WTC11 (cell line): Measurements from ENCODE around the gene ANTKMT. TPM values are rescaled to one million over a fixed set of nuclear protein-coding genes. Genes with fewer than 3 reads are reported as not detected.
A peak's percentile ranks its signal among the peaks of the same experiment; 100 is the strongest.

Experiments
- ATAC-seq: fragments of 200-7000 bp; cut with Tn5 transposase; 2 replicates; pipeline ENCODE4 v1.10.0; 2021; ENCODE audit warnings: mild to moderate bottlenecking, moderate library complexity
- CTCF ChIA-PET: fragments of 300-600 bp; sonication (Branson Sonifier 250); formaldehyde crosslinking; loops from one replicate; lab custom pipeline; 2021; ENCODE audit warnings: antibody characterized with exemption; lab: Charles Lee
- POLR2A ChIA-PET: fragments of 350-600 bp; sonication (Branson Sonifier 250); formaldehyde crosslinking; loops from one replicate; lab custom pipeline; 2021; ENCODE audit warnings: antibody characterized with exemption; lab: Charles Lee
- DNase-seq: peaks from one replicate; pipeline ENCODE4 v3.0.0; 2021; ENCODE audit warnings: low spot score
- H3K27ac Mint-ChIP-seq: 2 replicates; pipeline ENCODE4 v1.8.0; 2021; ENCODE audit warnings: mixed read lengths
- H3K27me3 Mint-ChIP-seq: 2 replicates; pipeline ENCODE4 v1.8.0; 2021; ENCODE audit warnings: low read depth, mild to moderate bottlenecking, moderate library complexity, mixed read lengths
- H3K36me3 Mint-ChIP-seq: 2 replicates; pipeline ENCODE4 v1.8.0; 2021; ENCODE audit warnings: mixed read lengths
- H3K4me1 Mint-ChIP-seq: 2 replicates; pipeline ENCODE4 v1.8.0; 2022; ENCODE audit warnings: mixed read lengths
- H3K4me3 Mint-ChIP-seq: 2 replicates; pipeline ENCODE4 v1.8.0; 2021; ENCODE audit warnings: mild to moderate bottlenecking, moderate library complexity, mixed read lengths
- H3K9me3 Mint-ChIP-seq: 2 replicates; pipeline ENCODE4 v1.8.0; 2021; ENCODE audit warnings: mixed read lengths
- AR ChIP-seq: fragments of 250-450 bp; sonication (Bioruptor Pico); IDR thresholded peaks from 2 replicates; pipeline ENCODE4 v1.9.0; 2021; ENCODE audit warnings: mild to moderate bottlenecking
- ATF2 ChIP-seq: sonication (generic); formaldehyde crosslinking; IDR thresholded peaks from 2 replicates; pipeline ENCODE4 v1.8.1; 2022; ENCODE audit warnings: low read depth, missing genetic modification reagents, borderline replicate concordance
- CTCF ChIP-seq: fragments of 200-600 bp; IDR thresholded peaks from 2 replicates; pipeline ENCODE4 v1.8.0; 2022; ENCODE audit warnings: antibody characterized with exemption
- E2F1 ChIP-seq: sonication (generic); formaldehyde crosslinking; IDR thresholded peaks from 2 replicates; pipeline ENCODE4 v1.8.0; 2022; ENCODE audit warnings: mild to moderate bottlenecking, missing genetic modification reagents
- E2F4 ChIP-seq: sonication (generic); formaldehyde crosslinking; IDR thresholded peaks from 2 replicates; pipeline ENCODE4 v1.8.1; 2022; ENCODE audit warnings: low read depth, mild to moderate bottlenecking, moderate library complexity, missing genetic modification reagents, borderline replicate concordance
- E2F5 ChIP-seq: sonication (generic); formaldehyde crosslinking; IDR thresholded peaks from 2 replicates; pipeline ENCODE4 v1.8.1; 2022; ENCODE audit warnings: mild to moderate bottlenecking, moderate library complexity, missing genetic modification reagents
- ELF4 ChIP-seq: sonication (generic); formaldehyde crosslinking; IDR thresholded peaks from 2 replicates; pipeline ENCODE4 v1.8.1; 2022; ENCODE audit warnings: low read depth, mild to moderate bottlenecking, moderate library complexity, missing genetic modification reagents
- ERG ChIP-seq: fragments of 250-450 bp; sonication (Bioruptor Pico); IDR thresholded peaks from 2 replicates; pipeline ENCODE4 v1.8.0; 2021; ENCODE audit warnings: mild to moderate bottlenecking
- FOXK1 ChIP-seq: sonication (generic); formaldehyde crosslinking; IDR thresholded peaks from 2 replicates; pipeline ENCODE4 v1.8.0; 2022; ENCODE audit warnings: mild to moderate bottlenecking, moderate library complexity, missing genetic modification reagents
- FOXP1 ChIP-seq: sonication (generic); formaldehyde crosslinking; IDR thresholded peaks from 2 replicates; pipeline ENCODE4 v1.8.0; 2022; ENCODE audit warnings: missing genetic modification reagents, mild to moderate bottlenecking, moderate library complexity, borderline replicate concordance
- MLX ChIP-seq: sonication (generic); formaldehyde crosslinking; IDR thresholded peaks from 2 replicates; pipeline ENCODE4 v1.8.1; 2023; ENCODE audit warnings: mild to moderate bottlenecking, missing genetic modification reagents, moderate library complexity
- NFE2L1 ChIP-seq: sonication (generic); formaldehyde crosslinking; IDR thresholded peaks from 2 replicates; pipeline ENCODE4 v1.8.1; 2023; ENCODE audit warnings: missing genetic modification reagents
- NR2C2 ChIP-seq: sonication (generic); formaldehyde crosslinking; IDR thresholded peaks from 2 replicates; pipeline ENCODE4 v1.8.0; 2022; ENCODE audit warnings: mild to moderate bottlenecking, missing genetic modification reagents
- NR3C1 ChIP-seq: sonication (generic); formaldehyde crosslinking; conservative IDR thresholded peaks from 2 replicates; pipeline ENCODE4 v1.8.1; 2023; ENCODE audit warnings: low read depth, mild to moderate bottlenecking, missing genetic modification reagents
- PRRX2 ChIP-seq: fragments of 250-450 bp; sonication (Bioruptor Pico); IDR thresholded peaks from 2 replicates; pipeline ENCODE4 v1.8.0; 2021; ENCODE audit warnings: mild to moderate bottlenecking
- ZBTB43 ChIP-seq: sonication (generic); formaldehyde crosslinking; IDR thresholded peaks from 2 replicates; pipeline ENCODE4 v1.8.1; 2023; ENCODE audit warnings: mild to moderate bottlenecking, missing genetic modification reagents
- ZNF121 ChIP-seq: sonication (generic); formaldehyde crosslinking; IDR thresholded peaks from 2 replicates; pipeline ENCODE4 v1.8.0; 2023; ENCODE audit warnings: missing genetic modification reagents
- ZNF219 ChIP-seq: sonication (generic); formaldehyde crosslinking; IDR thresholded peaks from 2 replicates; pipeline ENCODE4 v1.8.0; 2023; ENCODE audit warnings: missing genetic modification reagents, mild to moderate bottlenecking, borderline replicate concordance
- ZNF396 ChIP-seq: fragments of 250-450 bp; sonication (Bioruptor Pico); IDR thresholded peaks from 2 replicates; pipeline ENCODE4 v1.8.0; 2021; ENCODE audit warnings: mild to moderate bottlenecking, moderate library complexity, borderline replicate concordance
- ZNF416 ChIP-seq: fragments of 250-450 bp; sonication (Bioruptor Pico); IDR thresholded peaks from 2 replicates; pipeline ENCODE4 v1.9.0; 2021; ENCODE audit warnings: mild to moderate bottlenecking, inconsistent platforms
- total RNA-seq: library from RNA; stranded (reverse); gene quantifications from 3 replicates; pipeline ENCODE4 v1.2.3, GENCODE V29; 2021

The ANTKMT gene
- total RNA-seq, 1 experiment from 2014 or later, result 40.6 TPM

- Mint-ChIP-seq H3K4me1 (peaks cover 4% of the 10 kb centered on the region; the same call in 1 of the 2 replicates), H3K36me3 (no peaks in the 10 kb centered on the region), H3K9me3 (no peaks in the 10 kb centered on the region), H3K27me3 (peaks cover 85% of the 10 kb centered on the region), H3K27ac (no peak overlapping the region), H3K4me3 (no peak overlapping the region)
- ChIA-PET CTCF (no interaction called here), POLR2A (no interaction called here)
- DNase-seq, result no peak
- no peak for ATAC-seq
- no peak for TF ChIP-seq ZBTB43 (CRISPR knock-in tag)
- no peak for TF ChIP-seq E2F5 (CRISPR knock-in tag)
- no peak for TF ChIP-seq ZNF396 (CRISPR knock-in tag)
- TF ChIP-seq AR (CRISPR knock-in tag), result no peak
- no peak for TF ChIP-seq ZNF416 (CRISPR knock-in tag)
- TF ChIP-seq ERG (CRISPR knock-in tag), result no peak
- no peak for TF ChIP-seq CTCF
- TF ChIP-seq ATF2, result no peak
- TF ChIP-seq NR2C2 (CRISPR knock-in tag), result no peak
- TF ChIP-seq NFE2L1, result no peak
- no peak for TF ChIP-seq ELF4
- TF ChIP-seq NR3C1, result no peak
Measured at GRCh38 chr16:698911-699671, 21.9 kb upstream of the ANTKMT start.

- Mint-ChIP-seq H3K4me1 (no peaks in the 10 kb centered on the region), H3K27me3 (peaks cover 82% of the 10 kb centered on the region), H3K36me3 (no peaks in the 10 kb centered on the region), H3K9me3 (no peaks in the 10 kb centered on the region), H3K27ac (no peak overlapping the region), H3K4me3 (no peak overlapping the region)
- POLR2A ChIA-PET, result no interaction called here
- ATAC-seq (peak; percentile 72), DNase-seq (peak; percentile 76)
- CTCF ChIA-PET, result interaction anchor here (0.9 to 4.5 kb wide), 5 partner anchors 11 to 25 kb away, joined by 3 to 25 read pairs (median 5); partner anchors contain the start of genes CCDC78 and METRN
- TF ChIP-seq FOXK1 (CRISPR knock-in tag), result peak; percentile 86
- TF ChIP-seq FOXP1 (CRISPR knock-in tag), result peak; percentile 98
- peak; percentile 93 for TF ChIP-seq ZNF219 (CRISPR knock-in tag)
- peak; percentile 91 for TF ChIP-seq E2F4 (CRISPR knock-in tag)
- 0 out of 2 replicates have a peak, but pooled peaks have one; percentile 37 for TF ChIP-seq E2F1 (CRISPR knock-in tag)
- TF ChIP-seq ZNF121 (CRISPR knock-in tag), result no peak
- peak; percentile 91; the same call in 1 of the 2 replicates for TF ChIP-seq MLX (CRISPR knock-in tag)
- no peak for TF ChIP-seq PRRX2 (CRISPR knock-in tag)
Measured at GRCh38 chr16:700684-701584, 20.0 kb upstream of the ANTKMT start.
